GM12878 (cell line): ENCODE data around the gene AKT1. TPM values are rescaled to one million over a fixed set of nuclear protein-coding genes. Genes with fewer than 3 reads are reported as not detected.

Experiments used
- ATAC-seq: fragments of 200-7000 bp; cut with Tn5 transposase; 3 replicates; pipeline ENCODE4 v1.9.1; 2020; ENCODE audit warnings: mild to moderate bottlenecking, moderate library complexity
- BruUV-seq: library from RNA; stranded (reverse); fragments of 400-500 nt; replicated peaks from 2 replicates; lab custom pipeline; 2021; lab: Mats Ljungman, UMichigan
- CTCF ChIA-PET: fragments of 300-600 bp; sonication (Branson Sonifier 250); formaldehyde crosslinking; extraction: SDS; loops from one replicate; lab custom pipeline; 2021; ENCODE audit warnings: inconsistent platforms; lab: Yijun Ruan, JAX
- POLR2A ChIA-PET: fragments of 350-600 bp; formaldehyde crosslinking; extraction: SDS; loops from one replicate; lab custom pipeline; 2021; ENCODE audit warnings: inconsistent platforms; lab: Charles Lee
- RAD21 ChIA-PET: fragments of 300-600 bp; sonication (Branson Sonifier 250); formaldehyde crosslinking; loops from one replicate; lab custom pipeline; 2023; ENCODE audit warnings: antibody characterized with exemption; ENCODE audit not compliant: unreplicated experiment; lab: Charles Lee
- SMC1A ChIA-PET: fragments of 300-600 bp; sonication (Branson Sonifier 250); formaldehyde crosslinking; loops from one replicate; lab custom pipeline; 2023; ENCODE audit not compliant: unreplicated experiment, uncharacterized antibody; lab: Charles Lee
- DNase-seq: peaks from one replicate; pipeline ENCODE4 v3.0.0-alpha.2; 2011; ENCODE audit warnings: low read depth, low spot score
- FAIRE-seq: peaks from 3 replicates; lab custom pipeline; 2011; peaks lifted over from hg19 to GRCh38; lab: Jason Lieb, UNC
- H2AFZ ChIP-seq: 2 replicates; pipeline ENCODE4 v1.6.0; 2011; ENCODE audit warnings: low read depth, low read length, control low read depth; ENCODE audit not compliant: control insufficient read depth
- H3K27ac ChIP-seq: 2 replicates; pipeline ENCODE4 v1.5.1; 2011; ENCODE audit warnings: control low read depth; ENCODE audit not compliant: control insufficient read depth, insufficient read depth
- H3K27me3 ChIP-seq, 2 experiments: replicated peaks in 1 of 2; 2 replicates each; pipeline versions ENCODE4 v1.6.0 to v1.6.1; 2011; ENCODE audit warnings: low read length in 1 of 2; ENCODE audit not compliant: control insufficient read depth in 2 of 2, insufficient read depth in 2 of 2
- H3K36me3 ChIP-seq, 2 experiments: 2 replicates each; pipeline ENCODE4 v1.5.1; 2011; ENCODE audit warnings: low read length in 1 of 2; ENCODE audit not compliant: control insufficient read depth in 2 of 2, insufficient read depth in 2 of 2
- H3K4me1 ChIP-seq: 2 replicates; pipeline ENCODE4 v1.6.1; 2011; ENCODE audit warnings: mild to moderate bottlenecking, low read length, moderate library complexity, mixed read lengths; ENCODE audit not compliant: control insufficient read depth, insufficient read depth
- H3K4me2 ChIP-seq: 2 replicates; pipeline ENCODE4 v1.6.0; 2011; ENCODE audit warnings: control low read depth; ENCODE audit not compliant: control insufficient read depth, insufficient read depth
- H3K4me3 ChIP-seq: fragments of 200-600 bp; sonication (generic); 2 replicates; pipeline ENCODE4 v1.5.1; 2016
- H3K79me2 ChIP-seq: 2 replicates; pipeline ENCODE4 v1.6.0; 2011; ENCODE audit warnings: low read length; ENCODE audit not compliant: control insufficient read depth, insufficient read depth
- H3K9ac ChIP-seq: 2 replicates; pipeline ENCODE4 v1.8.0; 2011; ENCODE audit warnings: low read length, control low read depth, mixed read lengths; ENCODE audit not compliant: control insufficient read depth, insufficient read depth
- H3K9me3 ChIP-seq: replicated peaks from 3 replicates; pipeline ENCODE4 v1.5.1; 2011; ENCODE audit warnings: mild to moderate bottlenecking, low read length; ENCODE audit not compliant: control insufficient read depth, insufficient read depth
- H4K20me1 ChIP-seq: 2 replicates; pipeline ENCODE4 v1.6.0; 2011; ENCODE audit not compliant: control insufficient read depth, insufficient read depth
- CBFB ChIP-seq: IDR thresholded peaks from 2 replicates; pipeline ENCODE4 v1.6.1; 2016; ENCODE audit warnings: antibody characterized with exemption, low read depth
- NFXL1 ChIP-seq: fragments of 450-650 bp; IDR thresholded peaks from 2 replicates; pipeline ENCODE4 v1.6.1; 2017; ENCODE audit warnings: antibody characterized with exemption, mild to moderate bottlenecking, borderline replicate concordance
- STAT1 ChIP-seq: fragments of 450-650 bp; conservative IDR thresholded peaks from 2 replicates; pipeline ENCODE4 v1.6.1; 2014; ENCODE audit warnings: antibody characterized with exemption, mild to moderate bottlenecking
- ZBTB4 ChIP-seq: fragments of 450-650 bp; formaldehyde crosslinking; IDR thresholded peaks from 2 replicates; pipeline ENCODE4 v1.4.0; 2022; ENCODE audit warnings: mild to moderate bottlenecking, moderate library complexity
- ZNF274 ChIP-seq: IDR thresholded peaks from one replicate; pipeline ENCODE4 v1.8.0; 2011; ENCODE audit not compliant: insufficient read length, insufficient read depth
- WGBS: methylation state at CpG from one replicate; pipeline ENCODE4 v1.1.6; 2016; ENCODE audit warnings: low lambda C conversion rate; ENCODE audit not compliant: insufficient replicate concordance, insufficient coverage; ENCODE audit errors: missing lambda C conversion rate; 5-methylcytosine and 5-hydroxymethylcytosine counted together
- in situ Hi-C: fragments of 300-500 bp; cut with MboI; formaldehyde crosslinking; loops from 9 replicates; pipeline ENCODE4 v1.14.3; 2018; ENCODE audit warnings: mixed read lengths
- intact Hi-C: fragments of 100-400 bp; cut with micrococcal nuclease; formaldehyde crosslinking; loops from one replicate; pipeline ENCODE4 v1.14.2; 2022; ENCODE audit not compliant: unreplicated experiment
- polyA plus RNA-seq, 11 experiments: library from polyadenylated mRNA; depleted of rRNA in 4 of 11; unstranded in 6 of 11; stranded (reverse) in 5 of 11; fragments of >200 nt; fragmentation: Nextera tagmentation in 4 of 11; fragmentation: Illumina TruSeq in 1 of 11; extraction: Ambion mirVana in 4 of 11; extraction: Trizol in 1 of 11; gene quantifications; 1 replicate in 1 of 11; 2 replicates in 10 of 11; pipeline versions ENCODE4 v1.2.1 to v1.2.3, GENCODE V29; 2011 to 2016; ENCODE audit warnings: inconsistent platforms in 2 of 11, missing spikeins in 2 of 11, low read depth in 1 of 11
- total RNA-seq, 4 experiments: library from RNA; depleted of rRNA in 3 of 4; stranded (reverse); fragments of >200 nt in 3 of 4; fragmentation: Illumina TruSeq in 1 of 4; extraction: Trizol in 1 of 4; gene quantifications; 2 replicates each; pipeline versions ENCODE4 v1.2.1 to v1.2.3, GENCODE V29; 2013 to 2021

The AKT1 gene
- total and polyA plus RNA-seq, 10 of the 15 experiments (the other 5 are each of a cell fraction or from before 2014, with no cell fraction given) = 0.63 to 110 (median 58.9) TPM

GRCh38 chr14:104778694-104779331 is 16.7 kb downstream of the AKT1 start:
- H3K79me2 ChIP-seq = no peaks in the 10 kb centered on the region
- H3K9ac ChIP-seq = no peak overlapping the region
- no peak for DNase-seq
- ATAC-seq = peak; percentile 24; the same call in 1 of the 3 replicates
- no peak overlapping the region for H2AFZ ChIP-seq
- ChIA-PET POLR2A (interaction anchor here (0.5 kb wide), 1 partner anchor 14 kb away, joined by 5 read pairs; no protein-coding TSS in a partner anchor), SMC1A (no interaction called here), CTCF (no interaction called here), RAD21 (no interaction called here)
- TF ChIP-seq CBFB (no peak), ZBTB4 (CRISPR knock-in tag) (no peak), STAT1 (no peak), ZNF274 (no peak), NFXL1 (no peak)
- H3K4me1 ChIP-seq = no peaks in the 10 kb centered on the region
- H3K27ac ChIP-seq = no peak overlapping the region
- in situ Hi-C loops (no loop called here), intact Hi-C loops (no loop called here)
- H3K36me3 ChIP-seq = peaks cover 0 to 12% of the 10 kb centered on the region in 2 experiments; a peak in 2 of 4 replicates
- H3K4me2 ChIP-seq = no peak overlapping the region
- H3K4me3 ChIP-seq = no peak overlapping the region
- BruUV-seq = no TSS peak
- H3K9me3 ChIP-seq = no peaks in the 10 kb centered on the region
- H4K20me1 ChIP-seq = no peaks in the 10 kb centered on the region
- no peak for FAIRE-seq
- H3K27me3 ChIP-seq = no peaks in the 10 kb centered on the region
- WGBS = 83% methylated on average over 15 of the region's 15 CpGs
